Dendritic cell treated with granulocyte-macrophage colony-stimulating factor and Interleukin-4, amounts not matched to agents 40 ng/mL and 50 ng/mL, for 4 days (primary cell): ENCODE measurements around the gene TEC.
A peak's percentile ranks its signal among the peaks of the same experiment; 100 is the strongest.

ENCODE experiments used
- H3K27ac Mint-ChIP-seq: one replicate; pipeline ENCODE4 v1.8.0; 2022; ENCODE audit warnings: mild to moderate bottlenecking, mixed read lengths
- H3K27me3 Mint-ChIP-seq: one replicate; pipeline ENCODE4 v1.8.0; 2022; ENCODE audit warnings: mild to moderate bottlenecking, mixed read lengths
- H3K36me3 Mint-ChIP-seq: one replicate; pipeline ENCODE4 v1.8.0; 2022; ENCODE audit warnings: low read depth, mixed read lengths
- H3K4me1 Mint-ChIP-seq: one replicate; pipeline ENCODE4 v1.8.0; 2022; ENCODE audit warnings: low read depth, mixed read lengths
- H3K4me3 Mint-ChIP-seq: one replicate; pipeline ENCODE4 v1.8.0; 2022; ENCODE audit warnings: mild to moderate bottlenecking, moderate library complexity, mixed read lengths
- H3K9me3 Mint-ChIP-seq: one replicate; pipeline ENCODE4 v1.8.0; 2022; ENCODE audit warnings: mixed read lengths
- intact Hi-C: fragments of 100-400 bp; cut with micrococcal nuclease; formaldehyde crosslinking; loops from one replicate; pipeline ENCODE4 v1.15.0; 2022

The TEC gene

GRCh38 chr4:48243887-48244286, 25.8 kb downstream of the TEC start:
- intact Hi-C loops, result no loop called here

GRCh38 chr4:48243429-48243828, 26.2 kb downstream of the TEC start:
- intact Hi-C loops, result no loop called here
- peaks cover 8% of the 10 kb centered on the region for H3K9me3 Mint-ChIP-seq
- peaks cover 43% of the 10 kb centered on the region for H3K4me1 Mint-ChIP-seq
- no peaks in the 10 kb centered on the region for H3K27me3 Mint-ChIP-seq
- H3K36me3 Mint-ChIP-seq, result peaks cover 7% of the 10 kb centered on the region
- H3K27ac Mint-ChIP-seq, result no peak overlapping the region
- H3K4me3 Mint-ChIP-seq, result no peak overlapping the region

More at GRCh38 chr4:48243887-48244286, 25.8 kb downstream of the TEC start:
- peaks cover 43% of the 10 kb centered on the region for H3K4me1 Mint-ChIP-seq
- H3K4me3 Mint-ChIP-seq, result no peak overlapping the region
- no peaks in the 10 kb centered on the region for H3K27me3 Mint-ChIP-seq
- peaks cover 8% of the 10 kb centered on the region for H3K9me3 Mint-ChIP-seq
- no peak overlapping the region for H3K27ac Mint-ChIP-seq
- H3K36me3 Mint-ChIP-seq, result peaks cover 7% of the 10 kb centered on the region

GRCh38 chr4:48242511-48243195, 27.0 kb downstream of the TEC start:
- Mint-ChIP-seq H3K27me3 (no peaks in the 10 kb centered on the region), H3K36me3 (peaks cover 7% of the 10 kb centered on the region)
- intact Hi-C loops, result no loop called here

GRCh38 chr4:48241731-48242130, 27.9 kb downstream of the TEC start:
- intact Hi-C loops, result no loop called here
- Mint-ChIP-seq H3K27ac (no peak overlapping the region), H3K36me3 (peaks cover 7% of the 10 kb centered on the region), H3K4me1 (peaks cover 50% of the 10 kb centered on the region), H3K9me3 (peaks cover 8% of the 10 kb centered on the region), H3K4me3 (no peak overlapping the region), H3K27me3 (no peaks in the 10 kb centered on the region)

More at GRCh38 chr4:48242511-48243195, 27.0 kb downstream of the TEC start:
- H3K27ac Mint-ChIP-seq, result no peak overlapping the region
- peaks cover 8% of the 10 kb centered on the region for H3K9me3 Mint-ChIP-seq
- peaks cover 50% of the 10 kb centered on the region for H3K4me1 Mint-ChIP-seq
- H3K4me3 Mint-ChIP-seq, result no peak overlapping the region

- intact Hi-C loops, result no loop called here
- no peak overlapping the region for H3K27ac Mint-ChIP-seq
- H3K4me1 Mint-ChIP-seq, result peaks cover 55% of the 10 kb centered on the region
- no peaks in the 10 kb centered on the region for H3K27me3 Mint-ChIP-seq
- no peaks in the 10 kb centered on the region for H3K36me3 Mint-ChIP-seq
- no peaks in the 10 kb centered on the region for H3K9me3 Mint-ChIP-seq
- H3K4me3 Mint-ChIP-seq, result no peak overlapping the region
Observed at GRCh38 chr4:48237996-48238645, 31.5 kb downstream of the TEC start.

GRCh38 chr4:48235050-48235449, 34.6 kb downstream of the TEC start:
- H3K27ac Mint-ChIP-seq, result no peak overlapping the region
- H3K9me3 Mint-ChIP-seq, result no peaks in the 10 kb centered on the region
- peaks cover 8% of the 10 kb centered on the region for H3K36me3 Mint-ChIP-seq
- intact Hi-C loops, result no loop called here
- H3K4me1 Mint-ChIP-seq, result peaks cover 45% of the 10 kb centered on the region
- H3K27me3 Mint-ChIP-seq, result no peaks in the 10 kb centered on the region
- no peak overlapping the region for H3K4me3 Mint-ChIP-seq

- intact Hi-C loops, result no loop called here
- Mint-ChIP-seq H3K4me3 (no peak overlapping the region), H3K9me3 (no peaks in the 10 kb centered on the region), H3K27ac (no peak overlapping the region), H3K36me3 (peaks cover 8% of the 10 kb centered on the region), H3K27me3 (no peaks in the 10 kb centered on the region), H3K4me1 (peaks cover 40% of the 10 kb centered on the region)
Observed at GRCh38 chr4:48234575-48234974, 35.1 kb downstream of the TEC start.

GRCh38 chr4:48228949-48229348, 40.7 kb downstream of the TEC start:
- Mint-ChIP-seq H3K9me3 (no peaks in the 10 kb centered on the region), H3K27me3 (no peaks in the 10 kb centered on the region), H3K4me3 (no peak overlapping the region), H3K36me3 (peaks cover 21% of the 10 kb centered on the region), H3K27ac (no peak overlapping the region), H3K4me1 (peaks cover 55% of the 10 kb centered on the region)
- intact Hi-C loops, result loop anchor here (5.0 kb wide), 1 partner anchor 33 kb away; no protein-coding TSS in a partner anchor

- H3K27ac Mint-ChIP-seq, result no peak overlapping the region
- H3K36me3 Mint-ChIP-seq, result peaks cover 21% of the 10 kb centered on the region
- H3K27me3 Mint-ChIP-seq, result no peaks in the 10 kb centered on the region
- H3K4me3 Mint-ChIP-seq, result no peak overlapping the region
- intact Hi-C loops, result loop anchor here (5.0 kb wide), 1 partner anchor 35 kb away; no protein-coding TSS in a partner anchor
- H3K9me3 Mint-ChIP-seq, result no peaks in the 10 kb centered on the region
- peaks cover 47% of the 10 kb centered on the region for H3K4me1 Mint-ChIP-seq
Observed at GRCh38 chr4:48227662-48228061, 42.0 kb downstream of the TEC start.

GRCh38 chr4:48226199-48226598, 43.4 kb downstream of the TEC start:
- H3K27ac Mint-ChIP-seq, result no peak overlapping the region
- peaks cover 45% of the 10 kb centered on the region for H3K4me1 Mint-ChIP-seq
- no peak overlapping the region for H3K4me3 Mint-ChIP-seq
- H3K9me3 Mint-ChIP-seq, result peaks cover 6% of the 10 kb centered on the region
- H3K36me3 Mint-ChIP-seq, result peaks cover 25% of the 10 kb centered on the region
- intact Hi-C loops, result loop anchor here (5.0 kb wide), 1 partner anchor 36 kb away; no protein-coding TSS in a partner anchor
- H3K27me3 Mint-ChIP-seq, result no peaks in the 10 kb centered on the region

GRCh38 chr4:48225368-48226141, 44.1 kb downstream of the TEC start:
- H3K27ac Mint-ChIP-seq, result peak overlapping the region; percentile 22

GRCh38 chr4:48224606-48225005, 45.0 kb downstream of the TEC start:
- peak overlapping the region; percentile 22 for H3K27ac Mint-ChIP-seq
- intact Hi-C loops, result loop anchor here (5.0 kb wide), 1 partner anchor 38 kb away; no protein-coding TSS in a partner anchor
- H3K4me1 Mint-ChIP-seq, result peaks cover 48% of the 10 kb centered on the region
- no peaks in the 10 kb centered on the region for H3K27me3 Mint-ChIP-seq
- no peak overlapping the region for H3K4me3 Mint-ChIP-seq
- peaks cover 16% of the 10 kb centered on the region for H3K9me3 Mint-ChIP-seq
- peaks cover 41% of the 10 kb centered on the region for H3K36me3 Mint-ChIP-seq

More at GRCh38 chr4:48225368-48226141, 44.1 kb downstream of the TEC start:
- peaks cover 45% of the 10 kb centered on the region for H3K4me1 Mint-ChIP-seq
- H3K4me3 Mint-ChIP-seq, result no peak overlapping the region
- intact Hi-C loops, result loop anchor here (5.0 kb wide), 1 partner anchor 37 kb away; no protein-coding TSS in a partner anchor
- H3K27me3 Mint-ChIP-seq, result no peaks in the 10 kb centered on the region
- H3K36me3 Mint-ChIP-seq, result peaks cover 31% of the 10 kb centered on the region
- peaks cover 13% of the 10 kb centered on the region for H3K9me3 Mint-ChIP-seq

- Mint-ChIP-seq H3K27ac (peak overlapping the region; percentile 4), H3K9me3 (peaks cover 16% of the 10 kb centered on the region), H3K27me3 (no peaks in the 10 kb centered on the region), H3K36me3 (peaks cover 44% of the 10 kb centered on the region), H3K4me1 (peaks cover 50% of the 10 kb centered on the region), H3K4me3 (no peak overlapping the region)
- intact Hi-C loops, result no loop called here
Observed at GRCh38 chr4:48223633-48224295, 45.9 kb downstream of the TEC start.
